WTC11 (cell line): Measurements from ENCODE around the gene POP4. TPM values are rescaled to one million over a fixed set of nuclear protein-coding genes. Genes with fewer than 3 reads are reported as not detected.
A peak's percentile ranks its signal among the peaks of the same experiment; 100 is the strongest.

ENCODE experiments used
- ATAC-seq: fragments of 200-7000 bp; cut with Tn5 transposase; 2 replicates; pipeline ENCODE4 v1.10.0; 2021; ENCODE audit warnings: mild to moderate bottlenecking, moderate library complexity
- Bru-seq: library from RNA; stranded (reverse); fragments of 400-500 nt; gene quantifications from one replicate; lab custom pipeline; 2021; lab: Mats Ljungman, UMichigan
- CTCF ChIA-PET: fragments of 300-600 bp; sonication (Branson Sonifier 250); formaldehyde crosslinking; loops from one replicate; lab custom pipeline; 2021; ENCODE audit warnings: antibody characterized with exemption; lab: Charles Lee
- POLR2A ChIA-PET: fragments of 350-600 bp; sonication (Branson Sonifier 250); formaldehyde crosslinking; loops from one replicate; lab custom pipeline; 2021; ENCODE audit warnings: antibody characterized with exemption; lab: Charles Lee
- DNase-seq: peaks from one replicate; pipeline ENCODE4 v3.0.0; 2021; ENCODE audit warnings: low spot score
- H3K27ac Mint-ChIP-seq: 2 replicates; pipeline ENCODE4 v1.8.0; 2021; ENCODE audit warnings: mixed read lengths
- H3K27me3 Mint-ChIP-seq: 2 replicates; pipeline ENCODE4 v1.8.0; 2021; ENCODE audit warnings: low read depth, mild to moderate bottlenecking, moderate library complexity, mixed read lengths
- H3K36me3 Mint-ChIP-seq: 2 replicates; pipeline ENCODE4 v1.8.0; 2021; ENCODE audit warnings: mixed read lengths
- H3K4me1 Mint-ChIP-seq: 2 replicates; pipeline ENCODE4 v1.8.0; 2022; ENCODE audit warnings: mixed read lengths
- H3K4me3 Mint-ChIP-seq: 2 replicates; pipeline ENCODE4 v1.8.0; 2021; ENCODE audit warnings: mild to moderate bottlenecking, moderate library complexity, mixed read lengths
- H3K9me3 Mint-ChIP-seq: 2 replicates; pipeline ENCODE4 v1.8.0; 2021; ENCODE audit warnings: mixed read lengths
- ATF2 ChIP-seq: sonication (generic); formaldehyde crosslinking; IDR thresholded peaks from 2 replicates; pipeline ENCODE4 v1.8.1; 2022; ENCODE audit warnings: low read depth, missing genetic modification reagents, borderline replicate concordance
- ATF6 ChIP-seq: sonication (generic); formaldehyde crosslinking; IDR thresholded peaks from 2 replicates; pipeline ENCODE4 v1.8.1; 2023; ENCODE audit warnings: mild to moderate bottlenecking, missing genetic modification reagents
- FOXJ3 ChIP-seq: sonication (generic); formaldehyde crosslinking; IDR thresholded peaks from 2 replicates; pipeline ENCODE4 v1.9.0; 2021; ENCODE audit warnings: missing genetic modification reagents, mild to moderate bottlenecking, borderline replicate concordance
- GRHL2 ChIP-seq: fragments of 250-450 bp; sonication (Bioruptor Pico); IDR thresholded peaks from 2 replicates; pipeline ENCODE4 v1.8.0; 2022; ENCODE audit warnings: mild to moderate bottlenecking, moderate library complexity; ENCODE audit not compliant: insufficient replicate concordance, severe bottlenecking
- GTF2I ChIP-seq: fragments of 250-450 bp; sonication (Bioruptor Pico); conservative IDR thresholded peaks from 2 replicates; pipeline ENCODE4 v1.4.0; 2021; ENCODE audit warnings: mild to moderate bottlenecking
- IRF1 ChIP-seq: sonication (generic); formaldehyde crosslinking; IDR thresholded peaks from 2 replicates; pipeline ENCODE4 v1.8.0; 2023; ENCODE audit warnings: missing genetic modification reagents
- IRF2 ChIP-seq: sonication (generic); formaldehyde crosslinking; IDR thresholded peaks from 2 replicates; pipeline ENCODE4 v1.8.0; 2022; ENCODE audit warnings: low read depth, missing genetic modification reagents, borderline replicate concordance
- KAT7 ChIP-seq: sonication (generic); formaldehyde crosslinking; IDR thresholded peaks from 2 replicates; pipeline ENCODE4 v1.8.1; 2023; ENCODE audit warnings: missing genetic modification reagents, mild to moderate bottlenecking, borderline replicate concordance
- MXD4 ChIP-seq: fragments of 250-450 bp; sonication (Bioruptor Pico); IDR thresholded peaks from 2 replicates; pipeline ENCODE4 v1.8.0; 2021; ENCODE audit warnings: mild to moderate bottlenecking, moderate library complexity, borderline replicate concordance
- MYBL2 ChIP-seq: sonication (generic); formaldehyde crosslinking; IDR thresholded peaks from 2 replicates; pipeline ENCODE4 v1.8.1; 2023; ENCODE audit warnings: mild to moderate bottlenecking, moderate library complexity, missing genetic modification reagents
- NR3C1 ChIP-seq: sonication (generic); formaldehyde crosslinking; conservative IDR thresholded peaks from 2 replicates; pipeline ENCODE4 v1.8.1; 2023; ENCODE audit warnings: low read depth, mild to moderate bottlenecking, missing genetic modification reagents
- RELA ChIP-seq: sonication (generic); formaldehyde crosslinking; IDR thresholded peaks from 2 replicates; pipeline ENCODE4 v1.8.1; 2022; ENCODE audit warnings: missing genetic modification reagents, mild to moderate bottlenecking, borderline replicate concordance
- SOX15 ChIP-seq: fragments of 250-450 bp; sonication (Bioruptor Pico); IDR thresholded peaks from 2 replicates; pipeline ENCODE4 v1.9.0; 2021; ENCODE audit warnings: mild to moderate bottlenecking
- SP1 ChIP-seq: sonication (generic); formaldehyde crosslinking; conservative IDR thresholded peaks from 2 replicates; pipeline ENCODE4 v1.8.1; 2022; ENCODE audit warnings: missing genetic modification reagents
- TCF7 ChIP-seq: sonication (generic); formaldehyde crosslinking; IDR thresholded peaks from 2 replicates; pipeline ENCODE4 v1.8.0; 2022; ENCODE audit warnings: mild to moderate bottlenecking, low read depth, missing genetic modification reagents, moderate library complexity
- TEAD4 ChIP-seq: sonication (generic); formaldehyde crosslinking; IDR thresholded peaks from 2 replicates; pipeline ENCODE4 v1.8.0; 2022; ENCODE audit warnings: mild to moderate bottlenecking, missing genetic modification reagents
- USF2 ChIP-seq: sonication (generic); formaldehyde crosslinking; IDR thresholded peaks from 2 replicates; pipeline ENCODE4 v1.8.1; 2023; ENCODE audit warnings: mild to moderate bottlenecking, missing genetic modification reagents, moderate library complexity
- ZMAT4 ChIP-seq: fragments of 250-450 bp; sonication (Bioruptor Pico); IDR thresholded peaks from 2 replicates; pipeline ENCODE4 v1.9.0; 2021; ENCODE audit warnings: mild to moderate bottlenecking
- ZNF281 ChIP-seq: sonication (generic); formaldehyde crosslinking; IDR thresholded peaks from 2 replicates; pipeline ENCODE4 v1.8.0; 2023; ENCODE audit warnings: mild to moderate bottlenecking, missing genetic modification reagents
- ZNF396 ChIP-seq: fragments of 250-450 bp; sonication (Bioruptor Pico); IDR thresholded peaks from 2 replicates; pipeline ENCODE4 v1.8.0; 2021; ENCODE audit warnings: mild to moderate bottlenecking, moderate library complexity, borderline replicate concordance
- ZNF416 ChIP-seq: fragments of 250-450 bp; sonication (Bioruptor Pico); IDR thresholded peaks from 2 replicates; pipeline ENCODE4 v1.9.0; 2021; ENCODE audit warnings: mild to moderate bottlenecking, inconsistent platforms
- ZNF423 ChIP-seq: fragments of 250-450 bp; sonication (Bioruptor Pico); IDR thresholded peaks from 2 replicates; pipeline ENCODE4 v2.1.2; 2022; ENCODE audit warnings: mild to moderate bottlenecking, moderate library complexity
- ZNF425 ChIP-seq: fragments of 250-450 bp; sonication (Bioruptor Pico); conservative IDR thresholded peaks from 2 replicates; pipeline ENCODE4 v1.9.0; 2021; ENCODE audit warnings: mild to moderate bottlenecking
- long read RNA-seq, 3 experiments: library from RNA in 1 of 3; library from capped mRNA in 1 of 3; library from polyadenylated mRNA in 1 of 3; unstranded in 2 of 3; stranded (forward) in 1 of 3; transcript quantifications; one replicate each; pipeline ENCODE4 v2.0.0, GENCODE V29; 2021
- total RNA-seq: library from RNA; stranded (reverse); gene quantifications from 3 replicates; pipeline ENCODE4 v1.2.3, GENCODE V29; 2021

The POP4 gene
- total RNA-seq (45.1 to 52.9 TPM (median 46.7 TPM) in 3 replicates), Bru-seq, nascent RNA (percentile 70 among the genes with signal in this experiment)
- long read RNA-seq, experiment 1, transcript POP4-202 (7 exons, 3,385 nt) = major isoform, 57 of 81 reads
- long read RNA-seq, experiment 1, partial matches to known transcripts = 14 of 81 reads
- long read RNA-seq, experiment 1, other reads (novel, unspliced or antisense) = 7 of 81 reads
- long read RNA-seq, experiment 2, transcript POP4-202 (7 exons, 3,385 nt) = major isoform, 21 of 42 reads
- long read RNA-seq, experiment 2, partial matches to known transcripts = 10 of 42 reads
- long read RNA-seq, experiment 2, other reads (novel, unspliced or antisense) = 9 of 42 reads
- long read RNA-seq, experiment 3, transcript POP4-202 (7 exons, 3,385 nt) = major isoform, 117 of 130 reads
- long read RNA-seq, experiment 3, partial matches to known transcripts = 1 of 130 reads
- long read RNA-seq, experiment 3, other reads (novel, unspliced or antisense) = 7 of 130 reads

GRCh38 chr19:29605653-29606419 is at the start of gene POP4:
TSS of gene POP4 (plus strand) at chr19:29606283. CDS start at chr19:29606319, 36 bp downstream.
- H3K27ac Mint-ChIP-seq = peak within 1 kb of the TSS; percentile 100
- peaks cover 3% of the 10 kb centered on the region; the same call in 1 of the 2 replicates for H3K27me3 Mint-ChIP-seq
- CTCF ChIA-PET = interaction anchor here (0.8 to 3.1 kb wide), 10 partner anchors 9 to 315 kb away, joined by 3 to 23 read pairs (median 8); partner anchors contain the start of gene PLEKHF1
- ATAC-seq (peak; percentile 77), DNase-seq (peak; percentile 98)
- peak within 1 kb of the TSS; percentile 100 for H3K4me3 Mint-ChIP-seq
- H3K9me3 Mint-ChIP-seq = no peaks in the 10 kb centered on the region
- POLR2A ChIA-PET = interaction anchor here (0.5 to 2.0 kb wide), 8 partner anchors 11 to 327 kb away, joined by 3 to 11 read pairs (median 4); partner anchors contain the start of gene PLEKHF1
- no peaks in the 10 kb centered on the region for H3K36me3 Mint-ChIP-seq
- peaks cover 16% of the 10 kb centered on the region for H3K4me1 Mint-ChIP-seq
- no peak for TF ChIP-seq ATF6 (CRISPR knock-in tag)
- no peak for TF ChIP-seq GRHL2 (CRISPR knock-in tag)
- no peak for TF ChIP-seq ZNF423 (CRISPR knock-in tag)
- TF ChIP-seq MXD4 = no peak
- TF ChIP-seq ZNF425 = no peak
- TF ChIP-seq ZNF281 = no peak
- TF ChIP-seq MYBL2 = peak; percentile 77; the same call in 1 of the 2 replicates
- no peak for TF ChIP-seq TEAD4 (CRISPR knock-in tag)
- no peak for TF ChIP-seq FOXJ3 (CRISPR knock-in tag)
- no peak for TF ChIP-seq GTF2I (CRISPR knock-in tag)
- TF ChIP-seq RELA (CRISPR knock-in tag) = no peak
- TF ChIP-seq TCF7 (CRISPR knock-in tag) = no peak
- TF ChIP-seq ZMAT4 (CRISPR knock-in tag) = no peak
- TF ChIP-seq USF2 (CRISPR knock-in tag) = no peak; the same call in 1 of the 2 replicates
- TF ChIP-seq SP1 (CRISPR knock-in tag) = peak; percentile 83; the same call in 1 of the 2 replicates
- 0 out of 2 replicates have a peak, but pooled peaks have one; percentile 46 for TF ChIP-seq KAT7 (CRISPR knock-in tag)
- TF ChIP-seq ZNF416 (CRISPR knock-in tag) = no peak
- no peak for TF ChIP-seq IRF2 (CRISPR knock-in tag)
- no peak for TF ChIP-seq SOX15 (CRISPR knock-in tag)
- TF ChIP-seq ZNF396 (CRISPR knock-in tag) = no peak
- TF ChIP-seq IRF1 (CRISPR knock-in tag) = no peak
- TF ChIP-seq NR3C1 (CRISPR knock-in tag) = no peak
- no peak for TF ChIP-seq ATF2 (CRISPR knock-in tag)
